Prostate gland (tissue), 2 donors: ENCODE measurements around the gene MAPKAP1.

ENCODE experiments used
- CTCF ChIP-seq, 4 experiments: fragments of 200-600 bp in 2 of 4; fragments of 450-650 bp in 2 of 4; sonication (generic) in 2 of 4; IDR thresholded peaks; 1 replicate in 3 of 4; 2 replicates in 1 of 4; pipeline ENCODE4 v1.5.1; 2016 to 2019; ENCODE audit warnings: antibody characterized with exemption in 4 of 4, mild to moderate bottlenecking in 2 of 4, moderate library complexity in 2 of 4
- POLR2AphosphoS5 ChIP-seq: sonication (generic); formaldehyde crosslinking; IDR thresholded peaks from one replicate; pipeline ENCODE4 v1.6.1; 2017; ENCODE audit warnings: antibody characterized with exemption

- TF ChIP-seq CTCF (IDR thresholded peaks at IDR 0.05) = no peak
- TF ChIP-seq POLR2AphosphoS5 = no peak
These were observed 245.9 kb downstream of the MAPKAP1 start for GRCh38 chr9:125460883-125461635.
